ENCODE measurements around the gene VEPH1.

Gene VEPH1

GRCh38 chr3:157436583-157437291 lies 66.5 kb downstream of the VEPH1 start, which contains the start of gene PTX3:
PTX3 (plus strand) TSS chr3:157436850; CDS start chr3:157436934, 84 bp downstream.
- peak in 4 of 56 donors; percentile 2 to 14 (median 8) for DNase-seq

GRCh38 chr3:157429708-157430107 lies 73.5 kb downstream of the VEPH1 start:
- no peak for DNase-seq

GRCh38 chr3:157428853-157429252 lies 74.4 kb downstream of the VEPH1 start:
- DNase-seq: no peak

- DNase-seq: no peak
Measured at GRCh38 chr3:157427901-157428300, 75.3 kb downstream of the VEPH1 start.

- DNase-seq: no peak
Measured at GRCh38 chr3:157423337-157423736, 79.9 kb downstream of the VEPH1 start.

- DNase-seq: no peak
Measured at GRCh38 chr3:157420606-157421130, 82.5 kb downstream of the VEPH1 start.

- no peak for DNase-seq
Measured at GRCh38 chr3:157418104-157418503, 85.1 kb downstream of the VEPH1 start.

GRCh38 chr3:157417247-157417646 lies 86.0 kb downstream of the VEPH1 start:
- no peak for DNase-seq

- DNase-seq: no peak
Measured at GRCh38 chr3:157416347-157417087, 86.7 kb downstream of the VEPH1 start.

GRCh38 chr3:157414861-157415260 lies 88.4 kb downstream of the VEPH1 start:
- DNase-seq: no peak

GRCh38 chr3:157412323-157412855 lies 90.8 kb downstream of the VEPH1 start:
- DNase-seq: no peak

- no peak for DNase-seq
Measured at GRCh38 chr3:157410945-157411344, 92.3 kb downstream of the VEPH1 start.

- no peak for DNase-seq
Measured at GRCh38 chr3:157409516-157409915, 93.7 kb downstream of the VEPH1 start.

- no peak for DNase-seq
Measured at GRCh38 chr3:157408499-157409149, 94.6 kb downstream of the VEPH1 start.

GRCh38 chr3:157407769-157408168 lies 95.4 kb downstream of the VEPH1 start:
- DNase-seq: no peak

- DNase-seq: no peak
Measured at GRCh38 chr3:157406394-157406793, 96.8 kb downstream of the VEPH1 start.

GRCh38 chr3:157405457-157405856 lies 97.8 kb downstream of the VEPH1 start:
- no peak for DNase-seq

- no peak for DNase-seq
Measured at GRCh38 chr3:157404381-157404780, 98.8 kb downstream of the VEPH1 start.

- DNase-seq: no peak
Measured at GRCh38 chr3:157398598-157398997, 104.6 kb downstream of the VEPH1 start.

- DNase-seq: peak in 1 of 56 donors; percentile 8
Measured at GRCh38 chr3:157394411-157394810, 108.8 kb downstream of the VEPH1 start.

GRCh38 chr3:157393113-157393512 lies 110.1 kb downstream of the VEPH1 start:
- DNase-seq: no peak

- DNase-seq: no peak
Measured at GRCh38 chr3:157392104-157392503, 111.1 kb downstream of the VEPH1 start.
